Mesenchymal stem cell (in vitro differentiated cells and primary cell): ENCODE results near the gene IL17REL.

ENCODE experiments used
- DNase-seq: peaks from one replicate; pipeline ENCODE4 v3.0.0-alpha.2; 2013
- H2AFZ ChIP-seq: one replicate; pipeline ENCODE4 v1.6.1; 2013; ENCODE audit warnings: low read depth, mild to moderate bottlenecking, control low read depth, inconsistent platforms, low read length, moderate library complexity
- H2AK5ac ChIP-seq: 2 replicates; pipeline ENCODE4 v1.6.1; 2013; ENCODE audit warnings: low read length, moderate library complexity, mild to moderate bottlenecking, inconsistent platforms; ENCODE audit not compliant: severe bottlenecking
- H2BK120ac ChIP-seq: one replicate; pipeline ENCODE4 v1.6.1; 2013; ENCODE audit warnings: low read depth, mild to moderate bottlenecking, inconsistent platforms, low read length, moderate library complexity
- H2BK12ac ChIP-seq, 2 experiments: one replicate each; pipeline ENCODE4 v1.6.1; 2013; ENCODE audit warnings: inconsistent platforms in 2 of 2, low read length in 2 of 2, mild to moderate bottlenecking in 2 of 2, moderate library complexity in 2 of 2, control low read depth in 1 of 2
- H2BK15ac ChIP-seq: one replicate; pipeline ENCODE4 v1.6.1; 2013; ENCODE audit warnings: mild to moderate bottlenecking, low read depth, inconsistent platforms; ENCODE audit not compliant: poor library complexity, severe bottlenecking
- H2BK5ac ChIP-seq: 2 replicates; pipeline ENCODE4 v1.6.1; 2013; ENCODE audit warnings: low read depth, mild to moderate bottlenecking, low read length, control low read depth, inconsistent platforms; ENCODE audit not compliant: poor library complexity, severe bottlenecking
- H3K14ac ChIP-seq, 2 experiments: one replicate each; pipeline ENCODE4 v1.6.1; 2013; ENCODE audit warnings: inconsistent platforms in 2 of 2, low read length in 2 of 2, control low read depth in 1 of 2, mild to moderate bottlenecking in 1 of 2, moderate library complexity in 1 of 2
- H3K18ac ChIP-seq, 2 experiments: one replicate each; pipeline ENCODE4 v1.6.1; 2013; ENCODE audit warnings: inconsistent platforms in 2 of 2, low read length in 2 of 2, control low read depth in 1 of 2, low read depth in 1 of 2, mild to moderate bottlenecking in 1 of 2
- H3K23ac ChIP-seq, 2 experiments: one replicate each; pipeline ENCODE4 v1.6.1; 2013; ENCODE audit warnings: inconsistent platforms in 2 of 2, low read length in 2 of 2, mild to moderate bottlenecking in 2 of 2, moderate library complexity in 2 of 2, control low read depth in 1 of 2
- H3K27ac ChIP-seq: 2 replicates; pipeline ENCODE4 v1.5.1; 2013; ENCODE audit warnings: mild to moderate bottlenecking, moderate library complexity, low read length, control low read depth, inconsistent platforms; ENCODE audit not compliant: poor library complexity, severe bottlenecking
- H3K27me3 ChIP-seq, 2 experiments: 2 replicates each; pipeline versions ENCODE4 v1.6.1 to v1.7.0; 2013; ENCODE audit warnings: low read length in 2 of 2, mild to moderate bottlenecking in 2 of 2, moderate library complexity in 2 of 2, control low read depth in 1 of 2, inconsistent platforms in 1 of 2; ENCODE audit not compliant: control insufficient read depth in 1 of 2, insufficient read depth in 1 of 2
- H3K36me3 ChIP-seq, 2 experiments: 2 replicates each; pipeline versions ENCODE4 v1.6.1 to v1.7.0; 2013; ENCODE audit warnings: low read length in 2 of 2, control low read depth in 1 of 2, inconsistent platforms in 1 of 2, low read depth in 1 of 2, mild to moderate bottlenecking in 1 of 2; ENCODE audit not compliant: insufficient read depth in 2 of 2, control insufficient read depth in 1 of 2
- H3K4ac ChIP-seq, 2 experiments: one replicate each; pipeline ENCODE4 v1.6.1; 2013; ENCODE audit warnings: inconsistent platforms in 2 of 2, low read length in 2 of 2, mild to moderate bottlenecking in 2 of 2, moderate library complexity in 2 of 2, control low read depth in 1 of 2, low read depth in 1 of 2
- H3K4me1 ChIP-seq: 2 replicates; pipeline ENCODE4 v1.6.1; 2013; ENCODE audit warnings: low read depth, low read length, control low read depth; ENCODE audit not compliant: control insufficient read depth, insufficient read depth
- H3K4me2 ChIP-seq: 2 replicates; pipeline ENCODE4 v1.6.1; 2013; ENCODE audit warnings: low read length, mild to moderate bottlenecking, inconsistent platforms; ENCODE audit not compliant: poor library complexity, severe bottlenecking
- H3K4me3 ChIP-seq, 2 experiments: 2 replicates each; pipeline versions ENCODE4 v1.5.1 to v1.7.0; 2013; ENCODE audit warnings: low read length in 2 of 2, mild to moderate bottlenecking in 2 of 2, control low read depth in 1 of 2, low read depth in 1 of 2; ENCODE audit not compliant: insufficient read depth in 1 of 2
- H3K79me1 ChIP-seq: replicated peaks from 2 replicates; pipeline ENCODE4 v1.6.1; 2013; ENCODE audit warnings: mild to moderate bottlenecking, control low read depth, low read length, inconsistent platforms; ENCODE audit not compliant: poor library complexity, severe bottlenecking
- H3K9ac ChIP-seq: 2 replicates; pipeline ENCODE4 v1.7.0; 2013; ENCODE audit warnings: mild to moderate bottlenecking, low read length, moderate library complexity
- H3K9me3 ChIP-seq: 2 replicates; pipeline ENCODE4 v1.7.0; 2013; ENCODE audit warnings: mild to moderate bottlenecking, low read length; ENCODE audit not compliant: control insufficient read depth
- H4K8ac ChIP-seq: one replicate; pipeline ENCODE4 v1.6.1; 2013; ENCODE audit warnings: inconsistent platforms, mild to moderate bottlenecking, low read length, moderate library complexity
- H4K91ac ChIP-seq: one replicate; pipeline ENCODE4 v1.6.1; 2013; ENCODE audit warnings: mild to moderate bottlenecking, low read length, inconsistent platforms
- WGBS: methylation state at CpG from one replicate; pipeline ENCODE4 v1.1.7; 2013; ENCODE audit warnings: mixed read lengths; 5-methylcytosine and 5-hydroxymethylcytosine counted together

IL17REL gene

GRCh38 chr22:49975543-49976389, 36.8 kb downstream of the IL17REL start:
- Histone ChIP-seq H3K18ac (peak overlapping the region in 1 of 2 experiments; percentile 43), H3K23ac (no peak overlapping the region), H3K36me3 (no peaks in the 10 kb centered on the region), H3K27me3 (no peaks in the 10 kb centered on the region), H2AK5ac (no peak overlapping the region), H4K91ac (peak overlapping the region; percentile 79), H3K9me3 (peaks cover 8% of the 10 kb centered on the region), H3K4me1 (peaks cover 19% of the 10 kb centered on the region), H3K4ac (no peak overlapping the region), H2BK120ac (no peak overlapping the region), H3K4me2 (no peak overlapping the region), H3K14ac (peak overlapping the region in 1 of 2 experiments; percentile 6), H2BK15ac (peak overlapping the region; percentile 48), H3K79me1 (no peaks in the 10 kb centered on the region), H2BK12ac (peak overlapping the region in 1 of 2 experiments; percentile 64), H3K9ac (no peak overlapping the region), H2BK5ac (no peak overlapping the region), H2AFZ (no peak overlapping the region), H3K4me3 (no peak overlapping the region), H3K27ac (no peak overlapping the region), H4K8ac (no peak overlapping the region)
- DNase-seq, result no peak
- 60% methylated on average over 14 of the region's 17 CpGs for WGBS

DNA sequence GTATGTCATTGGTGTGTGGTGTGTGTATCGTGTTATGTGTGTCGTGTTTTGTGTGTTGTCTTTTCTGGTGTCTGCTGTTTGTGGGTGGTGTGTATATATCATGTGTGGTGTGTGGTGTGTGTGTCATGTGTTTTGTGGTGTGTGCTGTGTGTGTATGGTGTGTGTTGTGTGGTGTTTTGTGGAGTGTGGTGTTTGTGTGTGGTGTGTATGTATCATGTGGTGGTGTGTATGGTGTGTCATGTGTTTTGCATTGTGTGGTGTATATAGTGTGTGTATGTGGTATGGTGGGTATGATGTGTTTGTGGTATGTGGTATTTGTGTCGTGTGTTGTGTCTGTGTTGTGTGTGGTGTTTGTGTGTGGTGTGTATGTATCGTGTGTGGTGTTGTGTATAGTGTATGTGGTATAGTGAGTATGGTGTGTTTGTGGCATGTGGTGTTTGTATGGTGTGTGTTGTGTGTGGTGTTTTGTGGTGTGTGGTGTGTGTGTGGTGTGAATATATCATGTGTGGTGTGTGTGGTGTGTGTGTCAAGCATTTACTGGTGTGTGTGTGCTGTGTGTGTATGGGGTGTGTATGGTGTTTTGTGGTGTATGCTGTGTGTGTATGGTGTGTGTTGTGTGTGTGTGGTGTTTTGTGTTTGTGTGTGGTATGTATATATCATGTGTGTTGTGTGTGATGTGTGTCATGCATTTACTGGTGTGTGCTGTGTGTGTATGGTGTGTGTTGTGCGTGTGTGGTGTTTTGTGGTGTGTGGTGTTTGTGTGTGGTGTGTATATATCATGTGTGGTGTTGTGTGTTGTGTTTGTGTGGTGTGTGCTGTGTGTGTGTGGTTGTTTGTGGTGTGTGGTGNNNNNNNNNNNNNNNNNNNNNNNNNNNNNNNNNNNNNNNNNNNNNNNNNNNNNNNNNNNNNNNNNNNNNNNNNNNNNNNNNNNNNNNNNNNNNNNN, 39.3 kb downstream of the IL17REL start:
- H3K4me3 ChIP-seq, result no peak overlapping the region
- H2AK5ac ChIP-seq, result no peak overlapping the region
- no peak overlapping the region for H2BK5ac ChIP-seq
- no peak overlapping the region for H4K8ac ChIP-seq
- no peak overlapping the region for H3K9ac ChIP-seq
- H3K4me1 ChIP-seq, result peaks cover 28% of the 10 kb centered on the region
- H2AFZ ChIP-seq, result no peak overlapping the region
- H3K18ac ChIP-seq, result peak overlapping the region in 1 of 2 experiments; percentile 79
- H3K79me1 ChIP-seq, result no peaks in the 10 kb centered on the region
- DNase-seq, result peak; percentile 46
- H2BK120ac ChIP-seq, result no peak overlapping the region
- peak overlapping the region; percentile 14 for H4K91ac ChIP-seq
- H3K9me3 ChIP-seq, result no peaks in the 10 kb centered on the region
- peak overlapping the region in 1 of 2 experiments; percentile 57 for H3K4ac ChIP-seq
- H3K14ac ChIP-seq, result peak overlapping the region in 1 of 2 experiments; percentile 73
- no peak overlapping the region for H3K27ac ChIP-seq
- H3K4me2 ChIP-seq, result no peak overlapping the region
- WGBS, result 90% methylated on average over 5 of the region's 5 CpGs
- H3K23ac ChIP-seq, result peak overlapping the region in 1 of 2 experiments; percentile 66
- H3K36me3 ChIP-seq, result peaks cover 0 to 3% of the 10 kb centered on the region in 2 experiments
- no peak overlapping the region for H2BK15ac ChIP-seq
- H2BK12ac ChIP-seq, result peak overlapping the region in 1 of 2 experiments; percentile 82
- H3K27me3 ChIP-seq, result no peaks in the 10 kb centered on the region

- Histone ChIP-seq H2AK5ac (no peak overlapping the region), H4K91ac (peak overlapping the region; percentile 96), H2BK12ac (peak overlapping the region; percentile 33 to 89), H2BK120ac (peak overlapping the region; percentile 98), H3K4ac (peak overlapping the region; percentile 42 to 51), H3K79me1 (no peaks in the 10 kb centered on the region), H3K9ac (peak overlapping the region; percentile 83), H2BK5ac (no peak overlapping the region), H3K23ac (no peak overlapping the region), H3K18ac (peak overlapping the region in 1 of 2 experiments; percentile 81), H3K4me2 (no peak overlapping the region), H3K4me1 (peaks cover 33% of the 10 kb centered on the region), H4K8ac (peak overlapping the region; percentile 91), H3K4me3 (peak overlapping the region in 1 of 2 experiments; percentile 79), H3K9me3 (no peaks in the 10 kb centered on the region), H3K36me3 (peaks cover 0 to 10% of the 10 kb centered on the region in 2 experiments), H3K27ac (no peak overlapping the region), H2AFZ (no peak overlapping the region), H2BK15ac (peak overlapping the region; percentile 85), H3K14ac (no peak overlapping the region), H3K27me3 (no peaks in the 10 kb centered on the region)
- DNase-seq, result no peak
- WGBS, result 49% methylated on average over 38 of the region's 45 CpGs
Measured at GRCh38 chr22:49972163-49973017, 40.2 kb downstream of the IL17REL start.
